Uterus (tissue), 2 donors: ENCODE data around the gene FRRS1.

ENCODE experiments used
- CTCF ChIP-seq, 4 experiments: fragments of 200-600 bp in 2 of 4; fragments of 450-650 bp in 2 of 4; sonication (generic) in 2 of 4; IDR thresholded peaks; one replicate each; pipeline ENCODE4 v1.5.1; 2016 to 2019; ENCODE audit warnings: antibody characterized with exemption in 4 of 4, mild to moderate bottlenecking in 2 of 4, moderate library complexity in 1 of 4
- POLR2A ChIP-seq, 2 donors: fragments of 450-650 bp; IDR thresholded peaks; one replicate each; pipeline ENCODE4 v1.6.1; 2016; ENCODE audit warnings: antibody characterized with exemption in 2 of 2, mild to moderate bottlenecking in 1 of 2, moderate library complexity in 1 of 2

- no peak for TF ChIP-seq CTCF (IDR thresholded peaks at IDR 0.05)
- no peak for TF ChIP-seq POLR2A (IDR thresholded peaks at IDR 0.05)
These were observed 18.4 kb upstream of the FRRS1 start for GRCh38 chr1:99784809-99785255.
